ENCODE measurements around the gene BEX4.

Gene BEX4

DNA sequence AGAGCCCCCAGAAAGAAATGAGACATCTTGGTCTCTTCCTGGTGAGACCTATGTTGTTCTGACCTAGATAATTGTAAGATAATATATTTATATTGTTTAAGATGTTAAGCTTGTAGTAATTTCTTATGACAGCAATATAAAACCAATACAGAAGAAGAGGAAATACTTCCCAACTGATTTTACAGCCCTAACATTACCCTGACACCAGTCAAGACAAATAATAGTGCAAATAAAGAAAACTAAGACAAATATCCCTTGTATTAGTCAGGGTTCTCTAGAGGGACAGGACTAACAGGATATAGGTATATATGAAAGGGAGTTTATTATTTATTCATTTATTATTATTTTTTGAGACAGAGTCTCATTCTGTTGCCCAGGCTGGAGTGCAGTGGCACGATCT lies 21.4 kb downstream of the BEX4 start:
- DNase-seq (ENCODE audit: low read depth in 2 of 2): no peak

DNA sequence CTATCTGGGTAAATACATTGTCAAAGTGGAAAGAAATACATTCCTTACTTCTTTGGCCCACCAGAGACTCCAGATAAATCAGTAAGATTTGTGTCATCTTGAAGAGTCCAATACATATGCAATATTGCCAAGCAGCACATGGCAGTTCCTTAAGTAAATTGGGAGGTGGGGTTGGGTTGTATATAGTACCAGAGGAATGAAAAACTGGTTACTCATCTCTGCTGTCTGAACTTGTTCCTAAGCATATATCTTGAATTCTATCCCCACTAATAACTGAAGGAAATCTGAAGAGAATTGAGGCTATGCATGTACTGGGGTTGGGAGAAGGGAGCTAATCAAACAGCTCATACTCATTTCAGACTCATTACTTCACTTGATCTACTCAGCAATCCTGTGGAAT lies 25.2 kb downstream of the BEX4 start:
- DNase-seq (ENCODE audit: low read depth in 2 of 2): no peak

DNA sequence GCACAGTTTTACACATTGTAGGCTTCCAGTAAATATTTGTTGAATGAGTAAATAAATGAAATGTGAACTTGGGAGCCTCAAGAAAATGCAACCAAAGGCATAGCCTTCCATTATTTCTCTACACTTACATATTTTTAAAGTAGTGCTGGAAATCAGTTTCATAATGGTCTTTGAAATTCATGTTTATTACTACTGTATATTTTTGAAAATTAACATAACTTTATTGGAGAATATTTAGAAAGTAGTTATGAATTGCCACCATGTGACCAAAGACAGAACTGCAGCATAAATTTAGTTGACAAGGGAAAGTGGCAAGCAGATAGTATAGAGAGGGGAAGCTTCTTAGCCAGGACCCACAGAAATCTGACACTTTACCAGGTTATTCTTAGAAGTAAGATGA lies 33.6 kb downstream of the BEX4 start:
- DNase-seq (ENCODE audit: low read depth in 2 of 2): no peak

DNA sequence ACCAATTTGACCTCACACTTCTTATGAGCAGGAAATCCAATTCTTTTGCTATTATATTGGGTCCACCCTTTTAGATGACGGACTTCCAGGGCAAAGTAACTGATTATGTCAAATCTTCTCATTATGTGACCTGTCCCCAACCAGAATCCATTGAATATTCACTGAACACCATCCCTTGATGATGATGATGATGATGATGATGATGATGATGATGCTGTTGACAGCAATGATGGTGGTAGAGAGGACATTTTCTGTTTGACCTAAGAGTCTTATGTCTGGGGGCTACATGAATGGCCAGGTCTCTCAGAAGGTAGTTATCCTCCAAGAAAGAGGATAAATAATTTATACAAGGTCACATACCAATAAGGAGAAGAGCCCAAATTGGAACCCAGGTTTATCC lies 34.9 kb downstream of the BEX4 start:
- DNase-seq (ENCODE audit: low read depth in 2 of 2): no peak

DNA sequence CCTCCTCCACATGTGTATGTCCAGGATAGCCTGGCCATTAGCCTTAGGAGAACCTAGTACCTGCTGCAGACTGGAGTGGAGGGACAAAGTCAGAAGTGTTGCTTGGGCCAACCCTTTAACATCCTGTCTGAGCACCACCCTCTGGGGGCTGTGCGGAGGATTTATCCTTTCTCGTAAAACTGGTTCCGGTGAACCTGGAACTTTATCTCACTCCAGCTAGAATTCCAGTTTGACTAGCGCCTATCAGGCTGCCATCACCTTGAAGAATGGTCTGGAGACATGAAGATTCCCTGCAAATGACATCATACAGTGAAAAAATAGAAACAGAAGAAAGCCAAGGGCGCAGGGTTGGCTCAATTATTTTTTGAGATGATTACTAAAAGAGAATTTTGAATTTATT lies 36.1 kb downstream of the BEX4 start:
- no peak for DNase-seq (ENCODE audit: low read depth in 2 of 2)

DNA sequence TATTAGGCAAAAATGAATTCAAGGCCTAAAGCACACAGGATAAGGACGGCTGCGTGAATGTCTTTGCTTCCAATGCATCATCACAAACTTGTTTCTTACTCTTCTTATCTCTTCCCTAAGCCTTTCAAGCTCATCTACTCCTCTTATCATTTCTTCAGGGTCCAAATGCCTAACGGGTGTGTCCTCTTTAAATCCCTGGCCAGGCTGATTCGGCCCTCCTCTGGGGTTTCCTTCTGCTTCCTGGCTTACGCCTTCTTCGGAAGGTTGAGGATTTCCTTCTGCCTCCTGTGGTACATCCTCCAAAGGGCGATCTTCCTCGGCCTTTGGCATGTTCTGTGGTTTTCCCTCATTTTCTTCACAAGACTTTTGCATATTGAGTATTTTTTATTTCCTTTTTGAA lies 38.7 kb downstream of the BEX4 start:
- DNase-seq (ENCODE audit: low read depth in 2 of 2): no peak

DNA sequence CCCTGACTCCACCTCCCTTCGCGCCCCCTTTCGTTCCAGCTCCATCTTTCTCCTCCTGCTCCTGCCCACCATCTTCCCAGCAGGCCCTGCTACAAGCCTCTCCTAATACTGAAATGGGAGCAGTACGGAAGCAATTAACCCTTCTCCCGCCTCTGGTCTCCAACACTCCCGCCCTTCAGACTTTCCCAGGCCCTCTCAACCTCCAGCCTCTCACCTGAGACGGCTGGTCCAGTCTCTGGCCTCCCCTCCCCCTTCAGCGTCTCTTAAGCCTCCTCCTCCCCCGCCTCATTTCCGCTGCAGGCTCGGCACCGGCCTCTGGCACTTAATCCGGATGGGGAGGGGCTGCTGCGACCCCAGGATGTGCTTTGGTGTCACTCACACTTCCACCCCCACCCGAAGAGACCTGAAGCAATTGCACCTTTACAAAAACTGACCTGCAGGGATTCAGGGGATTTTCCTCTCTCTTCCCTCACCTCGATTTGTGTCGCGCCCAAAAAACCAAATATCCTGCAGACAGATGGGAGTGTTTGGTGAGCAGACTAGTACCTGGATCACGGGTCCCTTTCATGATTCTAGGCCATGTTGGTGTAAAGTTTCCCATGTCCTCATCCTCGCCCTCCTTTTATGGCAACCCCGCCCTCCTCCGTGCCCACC lies 39.4 kb downstream of the BEX4 start:
- peak in 1 of 2 donors; percentile 3 for DNase-seq (ENCODE audit: low read depth in 2 of 2)

DNA sequence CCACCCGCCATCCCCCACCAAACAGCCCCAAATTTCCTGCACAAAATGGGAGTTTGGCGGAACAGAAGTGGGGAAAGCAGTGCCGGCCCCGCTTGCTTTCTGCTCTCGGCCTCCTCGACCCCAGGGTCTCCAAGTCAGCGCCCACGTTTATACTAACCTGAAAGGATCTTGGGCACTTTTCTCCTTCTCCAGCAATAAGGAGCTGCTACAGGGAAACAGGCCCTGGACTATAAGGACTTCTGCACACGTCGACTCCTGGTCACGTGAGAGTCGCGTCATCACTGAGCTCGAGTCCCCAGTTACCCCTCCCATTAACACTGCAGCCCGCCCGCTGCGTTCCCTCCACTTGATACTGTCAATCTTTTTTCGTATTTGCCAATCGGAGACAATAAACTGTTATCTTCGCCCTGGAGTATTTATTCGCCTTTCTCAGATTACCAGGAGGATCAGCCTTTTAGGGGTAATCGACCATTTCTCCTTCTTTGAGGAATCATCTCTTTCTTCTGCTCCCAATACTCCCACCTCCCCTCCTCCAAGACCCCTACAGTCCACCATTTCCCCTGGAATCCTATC lies 40.1 kb downstream of the BEX4 start, which contains the start of gene TCEAL8:
Gene TCEAL8, minus strand, starts transcription at position 235 of the 573 bp plus-strand sequence. CDS start 1,176 bp downstream, outside the sequence.
- peak; percentile 8 to 49 for DNase-seq (ENCODE audit: low read depth in 2 of 2)

DNA sequence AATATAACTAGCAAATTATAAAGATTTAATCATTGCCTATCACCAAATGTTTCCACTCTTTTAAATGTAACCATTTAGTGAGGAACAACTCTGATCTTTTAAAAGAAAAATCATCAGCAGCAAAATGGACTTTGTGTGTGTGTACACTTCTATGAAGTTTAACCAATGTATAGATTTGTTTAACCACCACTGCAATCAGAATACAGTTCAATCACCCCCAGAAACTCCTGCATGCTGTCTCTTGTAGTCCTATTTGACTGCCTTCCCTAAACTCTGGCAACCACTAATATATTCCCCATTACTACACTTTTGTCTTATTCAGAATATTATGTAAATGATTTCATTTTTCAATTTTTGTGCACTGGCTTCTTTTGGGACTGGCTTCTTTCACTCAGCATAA lies 41.7 kb downstream of the BEX4 start:
- no peak for DNase-seq (ENCODE audit: low read depth in 2 of 2)

DNA sequence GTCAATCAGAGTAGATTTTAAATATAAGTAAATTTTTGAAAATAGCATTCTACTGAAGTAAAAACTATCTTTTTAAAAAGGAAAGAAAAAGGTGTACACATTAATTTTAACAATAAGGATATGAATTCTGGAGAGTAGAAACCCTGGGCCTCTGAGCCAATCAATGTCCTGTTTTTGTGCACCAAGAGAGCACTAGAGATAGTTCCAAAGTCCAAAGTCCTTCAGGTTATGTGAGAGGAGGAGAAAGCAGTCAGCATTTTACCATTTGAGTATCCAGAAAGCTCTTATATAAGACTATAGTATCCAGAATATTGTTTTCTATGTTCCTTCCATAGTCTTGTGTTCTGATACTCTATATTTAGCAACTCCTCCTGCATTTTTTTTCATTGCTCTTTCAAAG lies 43.4 kb downstream of the BEX4 start:
- no peak for DNase-seq (ENCODE audit: low read depth in 2 of 2)

Measured in stimulated activated CD8-positive, alpha-beta memory T cell treated with anti-CD3 and anti-CD28 coated beads, Interleukin-7, amount 100 ng/mL, for 4 hours (primary cell).